HepG2 (cell line): ENCODE measurements around the gene DUSP12. TPM values are rescaled to one million over a fixed set of nuclear protein-coding genes. Genes with fewer than 3 reads are reported as not detected.

ENCODE experiments used
- ARNT2 ChIP-seq: sonication (generic); formaldehyde crosslinking; IDR thresholded peaks from 2 replicates; pipeline ENCODE4 v1.8.0; 2022; ENCODE audit warnings: mild to moderate bottlenecking, low read depth, missing genetic modification reagents, moderate library complexity
- BRF2 ChIP-seq: sonication (generic); formaldehyde crosslinking; IDR thresholded peaks from 2 replicates; pipeline ENCODE4 v1.8.1; 2022; ENCODE audit warnings: mild to moderate bottlenecking, missing genetic modification reagents
- CAMTA2 ChIP-seq: sonication (generic); formaldehyde crosslinking; IDR thresholded peaks from 2 replicates; pipeline ENCODE4 v1.4.0; 2020; ENCODE audit warnings: mild to moderate bottlenecking, missing genetic modification reagents, borderline replicate concordance
- CC2D1A ChIP-seq: sonication (generic); formaldehyde crosslinking; IDR thresholded peaks from 2 replicates; pipeline ENCODE4 v1.8.1; 2023; ENCODE audit warnings: mild to moderate bottlenecking, missing genetic modification reagents
- FOXM1 ChIP-seq: sonication (generic); formaldehyde crosslinking; IDR thresholded peaks from 2 replicates; pipeline ENCODE4 v1.5.0; 2020; ENCODE audit warnings: missing genetic modification reagents
- KMT2A ChIP-seq: sonication (generic); formaldehyde crosslinking; IDR thresholded peaks from 2 replicates; pipeline ENCODE4 v1.4.0; 2020; ENCODE audit warnings: missing genetic modification reagents
- SOX13 ChIP-seq, 3 experiments: fragments of 450-650 bp in 1 of 3; sonication (generic) in 1 of 3; formaldehyde crosslinking in 1 of 3; IDR thresholded peaks in 2 of 3; conservative IDR thresholded peaks in 1 of 3; 2 replicates each; pipeline versions ENCODE4 v1.5.0 to v1.6.1; 2016 to 2020; ENCODE audit warnings: antibody characterized with exemption in 1 of 3, mild to moderate bottlenecking in 1 of 3, missing compliant biosample characterization in 1 of 3, missing genetic modification reagents in 1 of 3, moderate library complexity in 1 of 3
- TRIM22 ChIP-seq: fragments of 450-650 bp; IDR thresholded peaks from 2 replicates; pipeline ENCODE4 v1.6.1; 2017
- WIZ ChIP-seq: sonication (generic); formaldehyde crosslinking; IDR thresholded peaks from 2 replicates; pipeline ENCODE4 v1.5.1; 2020; ENCODE audit warnings: mild to moderate bottlenecking, missing genetic modification reagents
- ZNF136 ChIP-seq: sonication (generic); formaldehyde crosslinking; IDR thresholded peaks from 2 replicates; pipeline ENCODE4 v1.8.1; 2022; ENCODE audit warnings: low read depth, mild to moderate bottlenecking, moderate library complexity, missing genetic modification reagents
- ZNF33B ChIP-seq: sonication (generic); formaldehyde crosslinking; IDR thresholded peaks from 2 replicates; pipeline ENCODE4 v1.5.1; 2020; ENCODE audit warnings: mild to moderate bottlenecking, missing genetic modification reagents
- ZNF629 ChIP-seq: sonication (generic); formaldehyde crosslinking; conservative IDR thresholded peaks from 2 replicates; pipeline ENCODE4 v1.5.0; 2020; ENCODE audit warnings: missing genetic modification reagents
- polyA plus RNA-seq, 8 experiments: library from polyadenylated mRNA; depleted of rRNA in 3 of 8; stranded (reverse) in 7 of 8; unstranded in 1 of 8; fragments of >200 nt; fragmentation: Illumina TruSeq in 4 of 8; extraction: Trizol in 4 of 8; gene quantifications; 2 replicates each; pipeline versions ENCODE4 v1.2.1 to v1.2.3, GENCODE V29; 2011 to 2016; ENCODE audit warnings: low read depth in 4 of 8, missing spikeins in 1 of 8, mixed read lengths in 1 of 8; ENCODE audit not compliant: insufficient read depth in 1 of 8
- total RNA-seq, 5 experiments: library from RNA; depleted of rRNA; stranded (reverse); fragments of >200 nt; fragmentation: Illumina TruSeq; extraction: Trizol; gene quantifications; 2 replicates each; pipeline ENCODE4 v1.2.3, GENCODE V29; 2016; ENCODE audit warnings: low read depth in 1 of 5
- TF ChIP-seq, protein P1 (sequence below): sonication (generic); formaldehyde crosslinking; IDR thresholded peaks from 2 replicates; pipeline ENCODE4 v1.5.0; 2020; ENCODE audit warnings: missing genetic modification reagents
- TF ChIP-seq, protein P2 (sequence below), 2 experiments: sonication (generic) in 1 of 2; formaldehyde crosslinking in 1 of 2; IDR thresholded peaks; 2 replicates each; pipeline versions ENCODE4 v1.6.1 to v1.9.0; 2014 to 2022; ENCODE audit warnings: antibody characterized with exemption in 1 of 2, borderline replicate concordance in 1 of 2, inconsistent platforms in 1 of 2, low read depth in 1 of 2, missing genetic modification reagents in 1 of 2

The DUSP12 gene
- total and polyA plus RNA-seq, 2 of the 13 experiments (the other 11 are each of a cell fraction or from before 2014, with no cell fraction given) = 36.7 to 37.1 TPM

DNA sequence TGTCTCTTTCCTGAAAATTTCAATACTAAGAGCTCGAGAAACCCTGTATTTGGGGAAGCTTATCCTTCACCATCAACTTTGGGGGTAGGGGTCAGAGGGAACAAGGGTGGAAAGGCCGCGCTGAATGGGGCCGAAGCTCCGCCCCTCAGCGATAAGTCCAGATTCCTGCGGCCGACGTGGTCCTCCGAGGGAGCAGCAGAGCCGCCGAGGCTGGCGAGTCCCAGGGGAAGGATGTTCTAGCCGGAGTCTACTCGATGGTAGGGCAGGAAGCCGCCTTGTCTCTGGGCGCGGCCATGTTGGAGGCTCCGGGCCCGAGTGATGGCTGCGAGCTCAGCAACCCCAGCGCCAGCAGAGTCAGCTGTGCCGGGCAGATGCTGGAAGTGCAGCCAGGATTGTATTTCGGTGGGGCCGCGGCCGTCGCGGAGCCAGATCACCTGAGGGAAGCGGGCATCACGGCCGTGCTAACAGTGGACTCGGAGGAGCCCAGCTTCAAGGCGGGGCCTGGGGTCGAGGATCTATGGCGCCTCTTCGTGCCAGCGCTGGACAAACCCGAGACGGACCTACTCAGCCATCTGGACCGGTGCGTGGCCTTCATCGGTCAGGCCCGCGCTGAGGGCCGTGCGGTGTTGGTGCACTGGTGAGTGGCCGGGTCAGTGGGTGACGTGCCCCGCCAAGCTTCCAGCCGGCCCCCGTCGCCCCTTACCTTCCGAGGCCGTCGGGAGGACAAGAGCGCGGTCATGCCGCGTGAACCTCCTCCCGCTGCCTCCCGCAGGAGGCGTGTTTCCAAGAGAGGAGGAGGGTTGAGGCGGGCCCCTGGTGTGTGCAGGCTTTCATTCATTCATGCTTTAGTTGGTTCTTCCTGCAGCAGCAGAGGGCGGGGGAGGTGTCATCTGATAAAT is at the start of gene DUSP12 (continued):
- TF ChIP-seq SOX13 (IDR thresholded peaks at IDR 0.05) (no peak), SOX13 (CRISPR knock-in tag; conservative IDR thresholded peaks at IDR 0.05 in 1 of 2, IDR thresholded peaks at IDR 0.05 in 1 of 2) (peak in 1 of 2 experiments; percentile 12; a peak in 1 of 4 replicates), BRF2 (CRISPR knock-in tag) (no peak), WIZ (CRISPR knock-in tag) (peak; percentile 92; the same call in 1 of the 2 replicates), KMT2A (peak; percentile 78; the same call in 1 of the 2 replicates), TRIM22 (no peak), ARNT2 (CRISPR knock-in tag) (peak; percentile 71; the same call in 1 of the 2 replicates), FOXM1 (no peak), CC2D1A (CRISPR knock-in tag) (0 out of 2 replicates have a peak, but pooled peaks have one; percentile 85), ZNF33B (CRISPR knock-in tag) (no peak), ZNF629 (CRISPR knock-in tag) (no peak), ZNF136 (CRISPR knock-in tag) (no peak), CAMTA2 (CRISPR knock-in tag) (0 out of 2 replicates have a peak, but pooled peaks have one; percentile 67)
- TF ChIP-seq, protein P1, sequence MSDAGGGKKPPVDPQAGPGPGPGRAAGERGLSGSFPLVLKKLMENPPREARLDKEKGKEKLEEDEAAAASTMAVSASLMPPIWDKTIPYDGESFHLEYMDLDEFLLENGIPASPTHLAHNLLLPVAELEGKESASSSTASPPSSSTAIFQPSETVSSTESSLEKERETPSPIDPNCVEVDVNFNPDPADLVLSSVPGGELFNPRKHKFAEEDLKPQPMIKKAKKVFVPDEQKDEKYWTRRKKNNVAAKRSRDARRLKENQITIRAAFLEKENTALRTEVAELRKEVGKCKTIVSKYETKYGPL (CRISPR knock-in tag) = no peak
- TF ChIP-seq, protein P2, sequence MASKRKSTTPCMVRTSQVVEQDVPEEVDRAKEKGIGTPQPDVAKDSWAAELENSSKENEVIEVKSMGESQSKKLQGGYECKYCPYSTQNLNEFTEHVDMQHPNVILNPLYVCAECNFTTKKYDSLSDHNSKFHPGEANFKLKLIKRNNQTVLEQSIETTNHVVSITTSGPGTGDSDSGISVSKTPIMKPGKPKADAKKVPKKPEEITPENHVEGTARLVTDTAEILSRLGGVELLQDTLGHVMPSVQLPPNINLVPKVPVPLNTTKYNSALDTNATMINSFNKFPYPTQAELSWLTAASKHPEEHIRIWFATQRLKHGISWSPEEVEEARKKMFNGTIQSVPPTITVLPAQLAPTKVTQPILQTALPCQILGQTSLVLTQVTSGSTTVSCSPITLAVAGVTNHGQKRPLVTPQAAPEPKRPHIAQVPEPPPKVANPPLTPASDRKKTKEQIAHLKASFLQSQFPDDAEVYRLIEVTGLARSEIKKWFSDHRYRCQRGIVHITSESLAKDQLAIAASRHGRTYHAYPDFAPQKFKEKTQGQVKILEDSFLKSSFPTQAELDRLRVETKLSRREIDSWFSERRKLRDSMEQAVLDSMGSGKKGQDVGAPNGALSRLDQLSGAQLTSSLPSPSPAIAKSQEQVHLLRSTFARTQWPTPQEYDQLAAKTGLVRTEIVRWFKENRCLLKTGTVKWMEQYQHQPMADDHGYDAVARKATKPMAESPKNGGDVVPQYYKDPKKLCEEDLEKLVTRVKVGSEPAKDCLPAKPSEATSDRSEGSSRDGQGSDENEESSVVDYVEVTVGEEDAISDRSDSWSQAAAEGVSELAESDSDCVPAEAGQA (IDR thresholded peaks at IDR 0.05; ENCODE audit: low read depth) = peak; percentile 68
- TF ChIP-seq, protein P2 (CRISPR knock-in tag; IDR thresholded peaks at IDR 0.05; ENCODE audit: borderline replicate concordance) = no peak
